Activated CD4-positive, alpha-beta T cell treated with anti-CD3 and anti-CD28 coated beads for 36 hours (primary cell): Measurements from ENCODE around the gene ERV3-1. TPM values are rescaled to one million over a fixed set of nuclear protein-coding genes. Genes with fewer than 3 reads are reported as not detected.
"Not testable (repeated sequence)": the region's sequence is repeated elsewhere in the genome, so short reads cannot be mapped to it uniquely, and the experiment has no call there.

ENCODE experiments used
- ATAC-seq: fragments of 200-7000 bp; cut with Tn5 transposase; one replicate; pipeline ENCODE4 v1.10.0; 2021; ENCODE audit warnings: mild to moderate bottlenecking, moderate library complexity
- CTCF ChIA-PET: fragments of 350-600 bp; sonication (Branson Sonifier 250); formaldehyde crosslinking; loops from one replicate; lab custom pipeline; 2021; ENCODE audit warnings: antibody characterized with exemption; lab: Charles Lee
- POLR2A ChIA-PET: fragments of 350-600 bp; sonication (Branson Sonifier 250); formaldehyde crosslinking; loops from one replicate; lab custom pipeline; 2021; ENCODE audit warnings: antibody characterized with exemption, inconsistent platforms; lab: Charles Lee
- DNase-seq: peaks from one replicate; pipeline ENCODE4 v3.0.0-alpha.2; 2020
- H3K27ac Mint-ChIP-seq: one replicate; pipeline ENCODE4 v1.8.0; 2021; ENCODE audit warnings: mixed read lengths
- H3K27me3 Mint-ChIP-seq: one replicate; pipeline ENCODE4 v1.8.0; 2021; ENCODE audit warnings: mixed read lengths
- H3K36me3 Mint-ChIP-seq: one replicate; pipeline ENCODE4 v1.8.0; 2021; ENCODE audit warnings: low read depth, mixed read lengths
- H3K4me1 Mint-ChIP-seq: one replicate; pipeline ENCODE4 v1.8.0; 2021; ENCODE audit warnings: mixed read lengths
- H3K4me3 Mint-ChIP-seq: one replicate; pipeline ENCODE4 v1.8.0; 2021; ENCODE audit warnings: mild to moderate bottlenecking, moderate library complexity, mixed read lengths
- H3K9me3 Mint-ChIP-seq: one replicate; pipeline ENCODE4 v1.8.0; 2021; ENCODE audit warnings: low read depth, mixed read lengths
- intact Hi-C, 2 experiments: fragments of 100-400 bp; cut with DNase I in 1 of 2; cut with micrococcal nuclease in 1 of 2; formaldehyde crosslinking; loops; one replicate each; pipeline versions ENCODE4 v1.14.2 to v1.15.1; 2022 to 2024; cut with DNase I, micrococcal nuclease
- total RNA-seq, 2 experiments: library from RNA; stranded (reverse); gene quantifications; one replicate each; pipeline ENCODE4 v1.2.3, GENCODE V29; 2021

ERV3-1 gene
- total RNA-seq, 2 experiments from 2014 or later, result 6.3 to 8.9 TPM

DNA sequence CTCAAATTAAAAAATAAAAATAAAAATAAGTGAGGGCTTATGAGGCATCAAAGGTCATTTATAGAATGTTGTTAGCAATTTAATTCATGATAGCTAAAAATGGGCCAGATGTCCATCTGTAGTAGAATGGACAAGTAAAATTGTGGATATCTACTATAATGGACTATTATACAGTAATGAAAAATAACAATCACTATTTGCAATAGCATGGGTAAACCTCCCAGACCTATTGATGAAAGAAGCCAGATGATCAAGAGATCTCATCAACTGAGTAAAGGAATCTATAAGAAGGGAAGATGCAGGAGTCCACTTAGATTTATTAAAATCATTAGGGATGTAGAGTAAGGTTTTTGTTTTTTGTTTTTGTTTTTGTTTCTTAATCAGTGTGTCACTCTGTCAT lies 29.0 kb upstream of the ERV3-1 start:
- H3K4me3 Mint-ChIP-seq, H3K9me3 Mint-ChIP-seq, H3K27ac Mint-ChIP-seq, H3K27me3 Mint-ChIP-seq, H3K36me3 Mint-ChIP-seq, CTCF ChIA-PET, DNase-seq, POLR2A ChIA-PET, ATAC-seq: not testable (repeated sequence)
- peaks cover 13% of the 10 kb centered on the region for H3K4me1 Mint-ChIP-seq
- intact Hi-C loops, result loop anchor here (5.0 to 10.0 kb wide), 5 partner anchors 49 to 1887 kb away; partner anchors contain the start of genes TMEM248 (in 1 of the 2) and ZNF92 (in 1 of the 2)

DNA sequence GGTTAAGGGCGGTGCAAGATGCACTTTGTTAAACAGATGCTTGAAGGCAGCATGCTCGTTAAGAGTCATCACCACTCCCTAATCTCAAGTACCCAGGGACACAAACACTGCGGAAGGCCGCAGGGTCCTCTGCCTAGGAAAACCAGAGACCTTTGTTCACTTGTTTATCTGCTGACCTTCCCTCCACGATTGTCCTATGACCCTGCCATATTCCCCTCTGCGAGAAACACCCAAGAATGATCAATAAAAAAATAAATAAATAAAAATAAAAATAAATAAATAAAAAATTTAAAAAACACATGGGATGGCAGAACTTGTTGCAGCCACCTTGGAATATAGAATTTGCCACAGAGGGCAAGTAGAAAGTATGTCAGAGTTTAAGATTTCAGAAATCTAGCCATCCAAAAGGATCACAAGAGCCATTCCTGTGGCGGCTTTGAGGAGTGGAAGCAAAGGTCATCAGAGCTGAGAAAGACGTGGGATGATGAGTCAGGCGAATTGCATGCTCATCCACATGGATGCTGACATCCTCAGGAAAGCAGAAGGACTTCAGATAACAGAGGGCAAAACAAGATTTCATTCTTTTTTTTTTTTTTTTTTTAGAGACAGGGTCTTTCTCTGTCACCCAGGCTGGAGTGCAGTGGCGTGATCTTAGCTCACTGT lies 27.8 kb upstream of the ERV3-1 start:
- H3K36me3 Mint-ChIP-seq, DNase-seq, H3K4me3 Mint-ChIP-seq, H3K9me3 Mint-ChIP-seq, POLR2A ChIA-PET, H3K27me3 Mint-ChIP-seq, ATAC-seq, H3K27ac Mint-ChIP-seq, H3K4me1 Mint-ChIP-seq, CTCF ChIA-PET: not testable (repeated sequence)
- intact Hi-C loops, result loop anchor here in 1 of 2 experiments (10.0 kb wide), 2 partner anchors 51 to 1129 kb away; no protein-coding TSS in a partner anchor

DNA sequence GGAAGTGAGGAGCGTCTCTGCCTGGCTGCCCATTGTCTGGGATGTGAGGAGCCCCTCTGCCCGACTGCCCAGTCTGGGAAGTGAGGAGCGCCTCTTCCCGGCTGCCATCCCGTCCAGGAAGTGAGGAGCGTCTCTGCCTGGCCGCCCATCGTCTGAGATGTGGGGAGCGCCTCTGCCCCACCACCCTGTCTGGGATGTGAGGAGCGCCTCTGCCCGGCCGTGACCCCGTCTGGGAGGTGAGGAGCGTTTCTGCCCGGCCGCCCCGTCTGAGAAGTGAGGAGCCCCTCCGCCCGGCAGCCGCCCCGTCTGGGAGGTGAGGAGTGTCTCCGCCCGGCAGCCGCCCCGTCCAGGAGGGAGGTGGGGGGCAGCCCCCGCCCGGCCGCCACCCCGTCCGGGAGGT lies 26.9 kb upstream of the ERV3-1 start:
- H3K9me3 Mint-ChIP-seq, CTCF ChIA-PET, H3K4me1 Mint-ChIP-seq, H3K36me3 Mint-ChIP-seq, H3K27me3 Mint-ChIP-seq, H3K4me3 Mint-ChIP-seq, H3K27ac Mint-ChIP-seq, ATAC-seq, DNase-seq, POLR2A ChIA-PET: not testable (repeated sequence)
- intact Hi-C loops, result loop anchor here in 1 of 2 experiments (10.0 kb wide), 2 partner anchors 51 to 1129 kb away; no protein-coding TSS in a partner anchor

DNA sequence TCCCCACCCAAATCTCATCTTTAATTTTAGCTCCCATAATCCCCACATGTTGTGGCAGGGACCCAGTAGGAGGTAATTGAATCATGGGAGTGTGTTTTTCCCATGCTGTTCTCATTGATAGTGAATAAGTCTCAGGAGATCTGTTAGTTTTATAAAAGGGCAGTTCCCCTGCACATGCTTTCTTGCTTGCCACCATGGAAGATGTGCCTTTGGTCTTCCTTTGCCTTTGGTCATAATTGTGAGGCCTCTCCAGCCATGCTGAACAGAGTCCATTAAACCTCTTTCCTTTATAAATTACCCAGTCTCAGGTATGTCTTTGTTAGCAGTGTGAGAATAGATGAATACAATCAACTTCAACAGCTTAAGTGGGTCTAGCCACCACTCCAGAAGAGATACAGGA lies 18.5 kb upstream of the ERV3-1 start:
- POLR2A ChIA-PET, H3K4me1 Mint-ChIP-seq, ATAC-seq, H3K4me3 Mint-ChIP-seq, H3K27ac Mint-ChIP-seq, H3K9me3 Mint-ChIP-seq, DNase-seq, H3K27me3 Mint-ChIP-seq, H3K36me3 Mint-ChIP-seq, CTCF ChIA-PET, intact Hi-C loops: not testable (repeated sequence)

DNA sequence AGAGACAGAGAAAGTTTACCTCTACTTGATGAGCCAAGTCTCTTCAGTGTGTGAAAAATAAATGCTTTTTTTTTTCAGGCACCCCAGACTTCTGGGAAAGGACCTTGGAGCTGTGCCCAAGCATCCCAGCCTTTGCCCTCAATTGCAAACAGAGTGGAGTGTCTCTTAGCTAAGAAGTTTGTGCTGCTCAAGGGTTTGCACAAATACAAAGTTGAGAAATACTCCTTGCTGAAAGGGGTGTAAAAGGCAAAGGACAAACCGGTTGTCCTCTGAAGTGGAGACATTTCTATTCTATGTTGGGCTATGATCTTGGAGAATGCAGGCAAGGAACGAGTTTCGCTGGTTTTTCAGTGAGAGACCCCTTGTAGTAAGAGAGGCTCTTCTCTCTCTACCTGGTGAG lies 14.5 kb upstream of the ERV3-1 start:
- H3K36me3 Mint-ChIP-seq, DNase-seq, H3K4me1 Mint-ChIP-seq, H3K27ac Mint-ChIP-seq, POLR2A ChIA-PET, ATAC-seq, H3K9me3 Mint-ChIP-seq, intact Hi-C loops, H3K27me3 Mint-ChIP-seq, H3K4me3 Mint-ChIP-seq, CTCF ChIA-PET: not testable (repeated sequence)

DNA sequence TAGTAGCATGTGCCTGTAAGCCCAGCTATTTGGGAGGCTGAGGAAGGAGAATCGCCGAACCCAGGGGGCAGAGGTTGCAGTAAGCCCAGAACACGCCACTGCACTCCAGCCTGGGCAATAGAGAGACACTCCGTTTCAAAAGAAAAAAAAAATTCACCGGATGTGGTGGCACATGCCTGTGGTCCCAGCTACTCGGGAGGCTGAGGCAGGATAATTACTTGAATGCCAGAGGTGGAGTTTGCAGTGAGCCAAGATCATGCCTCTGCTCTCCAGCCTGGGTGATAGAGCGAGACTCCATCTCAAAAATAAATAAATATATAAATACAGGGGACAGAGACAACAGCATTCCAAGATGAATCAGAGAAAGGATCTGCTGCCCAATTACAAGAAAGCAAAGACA lies 3.4 kb upstream of the ERV3-1 start:
- H3K4me3 Mint-ChIP-seq, DNase-seq, H3K27ac Mint-ChIP-seq, ATAC-seq, CTCF ChIA-PET, H3K36me3 Mint-ChIP-seq, H3K9me3 Mint-ChIP-seq, H3K27me3 Mint-ChIP-seq, POLR2A ChIA-PET: not testable (repeated sequence)
- H3K4me1 Mint-ChIP-seq, result peaks cover 16% of the 10 kb centered on the region
- intact Hi-C loops, result loop anchor here in 1 of 2 experiments (10.0 kb wide), 2 partner anchors 365 to 445 kb away; partner anchors contain the start of genes ZNF680 and ZNF92

DNA sequence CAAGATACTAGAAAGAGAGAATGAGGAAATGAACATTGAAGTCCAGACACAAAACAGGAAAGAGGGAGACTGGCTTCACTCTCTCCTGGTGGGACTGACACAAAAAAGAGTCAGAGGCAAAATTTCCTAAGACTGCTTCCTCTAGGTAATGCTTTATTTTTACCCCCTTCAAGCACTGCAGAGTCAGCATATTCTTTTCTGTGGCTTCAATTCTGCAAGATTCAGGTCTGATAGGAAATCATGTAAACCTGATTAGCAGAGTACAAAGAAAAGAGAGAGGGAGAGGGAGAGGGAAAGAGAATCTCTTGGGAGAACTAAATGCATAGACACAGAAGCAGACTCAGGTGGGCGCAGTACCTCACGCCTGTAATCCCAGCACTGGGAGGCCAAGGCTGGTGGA lies 2.9 kb upstream of the ERV3-1 start:
- H3K9me3 Mint-ChIP-seq, DNase-seq, H3K36me3 Mint-ChIP-seq, H3K27ac Mint-ChIP-seq, ATAC-seq, H3K4me3 Mint-ChIP-seq, POLR2A ChIA-PET, H3K27me3 Mint-ChIP-seq, CTCF ChIA-PET: not testable (repeated sequence)
- intact Hi-C loops, result loop anchor here in 1 of 2 experiments (10.0 kb wide), 2 partner anchors 365 to 445 kb away; partner anchors contain the start of genes ZNF680 and ZNF92
- H3K4me1 Mint-ChIP-seq, result peaks cover 21% of the 10 kb centered on the region

DNA sequence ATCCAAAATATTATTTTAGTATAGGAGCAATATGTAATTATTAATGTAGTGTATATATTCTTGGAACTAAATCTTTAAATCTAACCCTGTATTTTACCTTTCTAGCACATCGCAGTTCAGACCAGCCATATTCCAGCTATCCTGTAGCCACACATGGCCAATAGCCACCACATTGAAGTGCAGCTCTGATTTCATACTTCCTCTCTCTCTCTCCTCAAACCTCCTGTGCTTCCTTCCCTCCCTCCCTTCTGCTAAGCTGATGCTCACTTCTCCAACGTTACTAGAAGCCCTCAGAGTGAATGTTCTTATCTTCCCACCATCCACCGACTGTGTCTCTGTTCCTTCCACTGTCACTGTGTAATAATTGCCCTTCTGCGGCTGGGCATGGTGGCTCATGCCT lies 549 bp upstream of the ERV3-1 start:
- not testable (repeated sequence) for H3K27me3 Mint-ChIP-seq, H3K9me3 Mint-ChIP-seq
- H3K27ac Mint-ChIP-seq, result peak overlapping the region; percentile 92
- peaks cover 27% of the 10 kb centered on the region for H3K4me1 Mint-ChIP-seq
- ChIA-PET CTCF (interaction anchor here (0.7 to 1.6 kb wide), 2 partner anchors 31 to 43 kb away, joined by 3 to 7 read pairs; no protein-coding TSS in a partner anchor), POLR2A (interaction anchor here (0.5 to 1.7 kb wide), 5 partner anchors 29 to 444 kb away, joined by 3 to 13 read pairs (median 4); partner anchors contain the start of genes ZNF107, ZNF273 and ZNF680)
- peak overlapping the region; percentile 94 for H3K4me3 Mint-ChIP-seq
- intact Hi-C loops, result loop anchor here in 1 of 2 experiments (2.0 to 10.0 kb wide), 3 partner anchors 74 to 442 kb away; partner anchors contain the start of genes ZNF680 and ZNF92
- ATAC-seq (peak; percentile 10), DNase-seq (peak; percentile 6)
- peaks cover 30% of the 10 kb centered on the region for H3K36me3 Mint-ChIP-seq

DNA sequence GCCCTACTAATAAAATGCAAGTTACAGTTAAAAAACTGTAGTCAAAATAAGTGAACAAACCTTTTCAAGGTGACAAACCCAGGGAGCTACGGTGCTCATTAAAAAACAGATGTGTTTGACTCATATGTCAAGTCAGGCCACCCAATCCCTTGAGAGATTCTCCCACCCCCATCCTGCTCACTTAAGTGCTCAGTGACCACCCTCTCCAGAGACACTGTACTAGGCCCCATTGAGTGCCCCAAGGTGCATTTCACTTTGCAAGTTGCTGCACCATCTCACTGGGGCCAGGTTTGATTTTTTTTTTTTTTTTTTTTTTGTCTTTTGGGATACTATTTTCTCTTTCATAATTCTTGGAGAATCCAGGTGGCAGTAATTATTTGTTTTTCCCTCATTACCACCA lies 1.9 kb downstream of the ERV3-1 start:
- H3K27ac Mint-ChIP-seq, result peak overlapping the region; percentile 51
- H3K4me1 Mint-ChIP-seq, result peaks cover 27% of the 10 kb centered on the region
- DNase-seq (no peak), ATAC-seq (no peak)
- H3K4me3 Mint-ChIP-seq, result peak overlapping the region; percentile 94
- peaks cover 51% of the 10 kb centered on the region for H3K36me3 Mint-ChIP-seq
- CTCF ChIA-PET, result no interaction called here
- H3K9me3 Mint-ChIP-seq, result peaks cover 17% of the 10 kb centered on the region
- intact Hi-C loops, result loop anchor here in 1 of 2 experiments (10.0 kb wide), 2 partner anchors 370 to 440 kb away; partner anchors contain the start of genes ZNF680 and ZNF92
- H3K27me3 Mint-ChIP-seq, result no peaks in the 10 kb centered on the region
- POLR2A ChIA-PET, result no interaction called here

DNA sequence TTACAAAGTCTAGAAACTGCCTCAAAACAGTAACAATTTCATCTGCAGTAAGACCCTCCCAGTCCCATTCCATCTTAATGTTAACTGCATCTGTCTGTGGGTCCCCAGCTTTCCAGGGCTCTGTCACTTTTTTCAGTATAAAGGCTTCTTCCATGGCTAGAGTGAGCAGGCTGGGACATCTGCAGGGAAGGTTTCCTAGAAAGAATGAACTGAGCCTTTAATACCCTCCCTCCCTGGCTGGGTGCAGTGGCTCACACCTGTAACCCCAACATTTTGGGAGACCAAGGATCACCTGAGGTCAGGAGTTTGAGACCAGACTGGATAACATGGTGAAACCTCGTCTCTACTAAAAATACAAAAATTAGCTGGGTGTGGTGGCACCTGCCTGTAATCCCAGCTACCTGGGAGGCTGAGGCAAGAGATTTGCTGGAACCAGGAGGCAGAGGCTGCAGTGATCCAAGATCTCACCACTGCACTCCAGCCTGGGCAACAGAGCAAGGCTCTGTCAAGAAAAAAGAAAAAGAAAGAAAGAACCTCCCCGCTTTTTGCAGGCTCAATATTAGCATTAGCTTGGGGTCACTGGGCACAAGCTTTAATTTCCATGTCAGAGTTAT lies 3.4 kb downstream of the ERV3-1 start:
- Mint-ChIP-seq H3K4me1 (peaks cover 27% of the 10 kb centered on the region), H3K27ac (no peak overlapping the region), H3K36me3 (peaks cover 66% of the 10 kb centered on the region), H3K4me3 (no peak overlapping the region), H3K9me3 (peaks cover 32% of the 10 kb centered on the region), H3K27me3 (no peaks in the 10 kb centered on the region)
- DNase-seq (no peak), ATAC-seq (no peak)
- CTCF ChIA-PET, result no interaction called here
- intact Hi-C loops, result loop anchor here in 1 of 2 experiments (10.0 kb wide), 2 partner anchors 372 to 438 kb away; partner anchors contain the start of genes ZNF680 and ZNF92
- POLR2A ChIA-PET, result no interaction called here

DNA sequence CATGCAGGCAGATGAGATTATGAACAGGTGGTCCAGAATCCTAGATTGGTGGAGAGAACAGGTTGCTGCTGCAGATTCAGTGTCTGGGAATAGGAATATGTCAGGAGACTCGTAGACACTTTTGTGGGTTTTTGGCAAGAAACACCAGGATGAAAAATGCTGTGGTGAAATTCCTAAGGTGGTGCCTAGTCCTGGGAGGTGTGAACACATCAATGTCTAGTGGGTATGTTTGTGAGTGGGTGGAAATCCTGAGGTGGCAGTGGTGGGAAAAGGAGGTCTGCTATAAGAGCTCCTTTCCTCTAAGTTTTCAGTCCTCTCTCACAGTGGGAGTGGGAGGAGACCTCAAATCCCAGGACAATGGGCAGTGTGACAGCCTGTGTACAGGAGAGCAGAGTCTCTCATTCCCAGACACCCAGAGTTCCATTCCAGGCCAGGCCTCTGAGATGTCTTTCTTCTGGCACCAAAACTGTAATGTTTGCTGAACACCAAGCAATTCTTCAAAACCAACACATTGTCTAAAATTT lies 5.1 kb downstream of the ERV3-1 start:
- H3K9me3 Mint-ChIP-seq, result peaks cover 47% of the 10 kb centered on the region

More for the DNA sequence above, 5.1 kb downstream of the ERV3-1 start:
- no peaks in the 10 kb centered on the region for H3K27me3 Mint-ChIP-seq
- H3K36me3 Mint-ChIP-seq, result peaks cover 73% of the 10 kb centered on the region
- peaks cover 20% of the 10 kb centered on the region for H3K4me1 Mint-ChIP-seq
- H3K4me3 Mint-ChIP-seq, result no peak overlapping the region
- intact Hi-C loops, result loop anchor here in 1 of 2 experiments (10.0 kb wide), 2 partner anchors 373 to 437 kb away; partner anchors contain the start of genes ZNF680 and ZNF92
- ChIA-PET CTCF (interaction anchor here (0.6 kb wide), 1 partner anchor 14 kb away, joined by 3 read pairs; no protein-coding TSS in a partner anchor), POLR2A (no interaction called here)
- no peak overlapping the region for H3K27ac Mint-ChIP-seq
- ATAC-seq (no peak), DNase-seq (no peak)
